HG03469 (cell line): ENCODE data around the gene MUCL3.
A peak's percentile ranks its signal among the peaks of the same experiment; 100 is the strongest.
"Not testable (repeated sequence)": the region's sequence is repeated elsewhere in the genome, so short reads cannot be mapped to it uniquely, and the experiment has no call there.

Experiments
- ATAC-seq: cut with Tn5 transposase; IDR thresholded peaks from one replicate; pipeline ENCODE4 v1.9.1; 2021; ENCODE audit warnings: mild to moderate bottlenecking, moderate library complexity, moderate number of reproducible peaks; ENCODE audit not compliant: unreplicated experiment

The MUCL3 gene

GRCh38 chr6:30908700-30909099 lies 32.1 kb upstream of the MUCL3 start:
- ATAC-seq, result no peak

- not testable (repeated sequence) for ATAC-seq
Observed at GRCh38 chr6:30910473-30910872, 30.3 kb upstream of the MUCL3 start.

- ATAC-seq, result no peak
Observed at GRCh38 chr6:30912746-30913520, 27.8 kb upstream of the MUCL3 start.

GRCh38 chr6:30913721-30914075 lies 27.1 kb upstream of the MUCL3 start:
- ATAC-seq, result no peak

- ATAC-seq, result peak; percentile 71
Observed at GRCh38 chr6:30914076-30914853, 26.5 kb upstream of the MUCL3 start, which contains the start of gene VARS2. TSS of gene VARS2 (plus strand) at chr6:30914238. CDS start at chr6:30914837, 599 bp downstream.

- ATAC-seq, result no peak
Observed at GRCh38 chr6:30914854-30915590, 25.8 kb upstream of the MUCL3 start.

GRCh38 chr6:30915591-30915946 lies 25.2 kb upstream of the MUCL3 start:
- no peak for ATAC-seq

GRCh38 chr6:30917041-30917440 lies 23.7 kb upstream of the MUCL3 start:
- ATAC-seq, result no peak

- no peak for ATAC-seq
Observed at GRCh38 chr6:30917487-30917886, 23.3 kb upstream of the MUCL3 start.

- ATAC-seq, result no peak
Observed at GRCh38 chr6:30918670-30919069, 22.1 kb upstream of the MUCL3 start.

- no peak for ATAC-seq
Observed at GRCh38 chr6:30922447-30922852, 18.3 kb upstream of the MUCL3 start.

GRCh38 chr6:30924040-30924627 lies 16.6 kb upstream of the MUCL3 start:
- ATAC-seq, result not testable (repeated sequence)

- no peak for ATAC-seq
Observed at GRCh38 chr6:30926644-30927043, 14.1 kb upstream of the MUCL3 start.

GRCh38 chr6:30927080-30927479 lies 13.7 kb upstream of the MUCL3 start:
- ATAC-seq, result not testable (repeated sequence)

- ATAC-seq, result no peak
Observed at GRCh38 chr6:30928677-30929076, 12.1 kb upstream of the MUCL3 start.

GRCh38 chr6:30930506-30930905 lies 10.3 kb upstream of the MUCL3 start:
- ATAC-seq, result no peak

GRCh38 chr6:30931272-30931671 lies 9.5 kb upstream of the MUCL3 start:
- no peak for ATAC-seq

- no peak for ATAC-seq
Observed at GRCh38 chr6:30931969-30932645, 8.7 kb upstream of the MUCL3 start, which contains the start of gene SFTA2. TSS of gene SFTA2 (minus strand) at chr6:30932170. CDS start at chr6:30932096, 74 bp downstream.

GRCh38 chr6:30932665-30933365 lies 8.0 kb upstream of the MUCL3 start:
- ATAC-seq, result no peak

- ATAC-seq, result no peak
Observed at GRCh38 chr6:30935018-30935417, 5.8 kb upstream of the MUCL3 start.
